Neural progenitor cell (in vitro differentiated cells): ENCODE measurements around the gene ACSM2B.

Source experiments
- CTCF ChIP-seq: fragments of 200-600 bp; sonication (generic); IDR thresholded peaks from 2 replicates; pipeline ENCODE4 v1.5.1; 2017; ENCODE audit warnings: antibody characterized with exemption, mild to moderate bottlenecking
- EZH2 ChIP-seq: fragments of 200-600 bp; sonication (generic); IDR thresholded peaks from 2 replicates; pipeline ENCODE4 v1.6.1; 2017; ENCODE audit warnings: antibody characterized with exemption, mild to moderate bottlenecking, moderate library complexity

GRCh38 chr16:20598832-20599469 lies 22.8 kb upstream of the ACSM2B start:
- TF ChIP-seq CTCF: no peak
- TF ChIP-seq EZH2: no peak
